Kidney (tissue), 14 donors: ENCODE results near the gene PPP2R2C. TPM values are rescaled to one million over a fixed set of nuclear protein-coding genes. Genes with fewer than 3 reads are reported as not detected.

ENCODE experiments used
- DNase-seq, 5 donors: peaks; one replicate each; pipeline ENCODE4 v3.0.0-alpha.2; 2013 to 2020
- FAIRE-seq: peaks from 2 replicates; lab custom pipeline; 2012; peaks lifted over from hg19 to GRCh38; lab: Jason Lieb, UNC
- H3K27ac ChIP-seq, 2 donors: one replicate each; pipeline ENCODE4 v1.7.0; 2013; ENCODE audit warnings: low read depth in 2 of 2, low read length in 2 of 2, inconsistent platforms in 1 of 2
- H3K27me3 ChIP-seq: one replicate; pipeline ENCODE4 v1.7.1; 2013; ENCODE audit warnings: low read length, inconsistent platforms; ENCODE audit not compliant: control insufficient read depth, insufficient read depth
- H3K36me3 ChIP-seq, 3 donors: one replicate each; pipeline versions ENCODE4 v1.7.0 to v1.7.1; 2013; ENCODE audit warnings: low read length in 3 of 3, control low read depth in 1 of 3, inconsistent platforms in 1 of 3; ENCODE audit not compliant: insufficient read depth in 3 of 3, control insufficient read depth in 2 of 3
- H3K4me1 ChIP-seq, 3 donors: one replicate each; pipeline versions ENCODE4 v1.7.0 to v1.7.1; 2013; ENCODE audit warnings: low read length in 3 of 3, inconsistent platforms in 1 of 3, low read depth in 1 of 3; ENCODE audit not compliant: control insufficient read depth in 2 of 3, insufficient read depth in 2 of 3
- H3K4me3 ChIP-seq, 3 donors: one replicate each; pipeline versions ENCODE4 v1.7.0 to v1.8.1; 2013; ENCODE audit warnings: low read length in 3 of 3, control low read depth in 1 of 3, inconsistent platforms in 1 of 3
- H3K9ac ChIP-seq, 3 donors: one replicate each; pipeline versions ENCODE4 v1.7.0 to v1.7.1; 2013; ENCODE audit warnings: low read length in 3 of 3, control low read depth in 1 of 3, inconsistent platforms in 1 of 3
- H3K9me3 ChIP-seq, 3 donors: one replicate each; pipeline versions ENCODE4 v1.7.0 to v1.7.1; 2013; ENCODE audit warnings: low read length in 3 of 3, control low read depth in 1 of 3, inconsistent platforms in 1 of 3; ENCODE audit not compliant: control insufficient read depth in 2 of 3, insufficient read depth in 1 of 3
- CTCF ChIP-seq: IDR thresholded peaks from 3 replicates; pipeline ENCODE4 v1.5.1; 2012; ENCODE audit warnings: mild to moderate bottlenecking, moderate library complexity, borderline replicate concordance; ENCODE audit not compliant: insufficient read depth; ENCODE audit errors: extremely low read depth
- intact Hi-C: fragments of 100-400 bp; cut with DNase I; formaldehyde crosslinking; loops from one replicate; pipeline ENCODE4 v1.11.1; 2022
- polyA plus RNA-seq: library from polyadenylated mRNA; stranded (reverse); fragments of 350-450 nt; fragmentation: Illumina TruSeq; extraction: RNeasy Lipid Tissue Mini Kit (QIAGEN cat#74804); gene quantifications from one replicate; pipeline ENCODE4 v1.2.3, GENCODE V29; 2014; ENCODE audit warnings: low read depth, low replicate concordance; ENCODE audit not compliant: insufficient read depth
- total RNA-seq: library from RNA; stranded (reverse); fragmentation: NEBNext Ultra II Directional; extraction: Animal tissue kit (Norgen Biotek cat#: 25700); gene quantifications from one replicate; pipeline ENCODE4 v1.2.1, GENCODE V29; 2021
- donor health status: control.
- donor health status: control.
- donor health status: control.
- donor health status: control.
- donor health status: control.
- donor health status: DM: yes; HTN: yes; CAD: no.
- donor health status: Normal renal cell carcinoma (clear cell type).

Gene PPP2R2C
- total and polyA plus RNA-seq, 2 donors from 2014 or later, result 0.39 to 0.82 TPM

- FAIRE-seq, result no peak
These were observed 28.2 kb upstream of the PPP2R2C start for GRCh38 chr4:6500481-6501140.

GRCh38 chr4:6499238-6499600, 26.8 kb upstream of the PPP2R2C start:
- intact Hi-C loops, result no loop called here
- FAIRE-seq (no peak), DNase-seq (no peak)

More at GRCh38 chr4:6500481-6501140, 28.2 kb upstream of the PPP2R2C start:
- no peaks in the 10 kb centered on the region for H3K4me1 ChIP-seq
- H3K27ac ChIP-seq, result no peak overlapping the region
- intact Hi-C loops, result no loop called here
- H3K9ac ChIP-seq, result no peak overlapping the region
- DNase-seq, result no peak
- no peak for TF ChIP-seq CTCF
- H3K9me3 ChIP-seq, result peaks cover 0 to 12% (median 0%) of the 10 kb centered on the region in 3 donors
- H3K36me3 ChIP-seq, result no peaks in the 10 kb centered on the region
- H3K27me3 ChIP-seq, result no peaks in the 10 kb centered on the region
- H3K4me3 ChIP-seq, result no peak overlapping the region

GRCh38 chr4:6498511-6499237, 26.3 kb upstream of the PPP2R2C start:
- Histone ChIP-seq H3K9me3 (peaks cover 0 to 2% (median 0%) of the 10 kb centered on the region in 3 donors), H3K4me3 (no peak overlapping the region), H3K27me3 (no peaks in the 10 kb centered on the region), H3K4me1 (no peaks in the 10 kb centered on the region), H3K36me3 (no peaks in the 10 kb centered on the region), H3K9ac (no peak overlapping the region), H3K27ac (no peak overlapping the region)
- FAIRE-seq, result no peak
- no peak for TF ChIP-seq CTCF
- intact Hi-C loops, result no loop called here
- DNase-seq, result no peak

More at GRCh38 chr4:6499238-6499600, 26.8 kb upstream of the PPP2R2C start:
- Histone ChIP-seq H3K4me1 (no peaks in the 10 kb centered on the region), H3K27me3 (no peaks in the 10 kb centered on the region), H3K4me3 (no peak overlapping the region), H3K27ac (no peak overlapping the region), H3K9ac (no peak overlapping the region), H3K9me3 (peaks cover 0 to 7% (median 0%) of the 10 kb centered on the region in 3 donors), H3K36me3 (no peaks in the 10 kb centered on the region)
- no peak for TF ChIP-seq CTCF
